HCEC 1CT (cell line): ENCODE results near the gene ABHD17B.
"Not testable (repeated sequence)": the region's sequence is repeated elsewhere in the genome, so short reads cannot be mapped to it uniquely, and the experiment has no call there.

Experiments used
- DNase-seq: peaks from one replicate; pipeline ENCODE4 v3.0.0-alpha.2; 2017

Gene ABHD17B

GRCh38 chr9:71911908-71912335 lies 929 bp upstream of the ABHD17B start:
- DNase-seq = no peak

GRCh38 chr9:71910650-71911060 lies 338 bp downstream of the ABHD17B start:
- no peak for DNase-seq

- no peak for DNase-seq
Observed at GRCh38 chr9:71909887-71910649, 925 bp downstream of the ABHD17B start.

GRCh38 chr9:71908825-71909224 lies 2.2 kb downstream of the ABHD17B start:
- no peak for DNase-seq

GRCh38 chr9:71904076-71904475 lies 6.9 kb downstream of the ABHD17B start:
- no peak for DNase-seq

- no peak for DNase-seq
Observed at GRCh38 chr9:71901695-71902597, 9.0 kb downstream of the ABHD17B start.

- DNase-seq = not testable (repeated sequence)
Observed at GRCh38 chr9:71898756-71899155, 12.2 kb downstream of the ABHD17B start.

GRCh38 chr9:71897577-71897976 lies 13.4 kb downstream of the ABHD17B start:
- peak; percentile 38 for DNase-seq

- no peak for DNase-seq
Observed at GRCh38 chr9:71896761-71897160, 14.2 kb downstream of the ABHD17B start.

- DNase-seq = no peak
Observed at GRCh38 chr9:71895955-71896354, 15.0 kb downstream of the ABHD17B start.

GRCh38 chr9:71895117-71895516 lies 15.9 kb downstream of the ABHD17B start:
- no peak for DNase-seq

- DNase-seq = no peak
Observed at GRCh38 chr9:71891557-71892189, 19.3 kb downstream of the ABHD17B start.

GRCh38 chr9:71890042-71890679 lies 20.8 kb downstream of the ABHD17B start:
- DNase-seq = no peak

GRCh38 chr9:71887362-71887761 lies 23.6 kb downstream of the ABHD17B start:
- no peak for DNase-seq

- no peak for DNase-seq
Observed at GRCh38 chr9:71886541-71886940, 24.5 kb downstream of the ABHD17B start.

- no peak for DNase-seq
Observed at GRCh38 chr9:71886015-71886414, 25.0 kb downstream of the ABHD17B start.

GRCh38 chr9:71885467-71885866 lies 25.5 kb downstream of the ABHD17B start:
- DNase-seq = no peak

- no peak for DNase-seq
Observed at GRCh38 chr9:71884005-71884404, 27.0 kb downstream of the ABHD17B start.

GRCh38 chr9:71879644-71880174 lies 31.3 kb downstream of the ABHD17B start:
- no peak for DNase-seq

GRCh38 chr9:71878327-71879274 lies 32.4 kb downstream of the ABHD17B start:
- no peak for DNase-seq

- no peak for DNase-seq
Observed at GRCh38 chr9:71876829-71877228, 34.2 kb downstream of the ABHD17B start.
